Large intestine (tissue), 3 donors: ENCODE data around the gene HDDC3. TPM values are rescaled to one million over a fixed set of nuclear protein-coding genes. Genes with fewer than 3 reads are reported as not detected.
"Not testable (repeated sequence)": the region's sequence is repeated elsewhere in the genome, so short reads cannot be mapped to it uniquely, and the experiment has no call there.

Experiments used
- DNase-seq, 2 donors: peaks; one replicate each; pipeline versions ENCODE4 v3.0.0 to v3.0.0-alpha.2; 2013
- H3K27ac ChIP-seq: one replicate; pipeline ENCODE4 v1.5.1; 2013; ENCODE audit warnings: low read length
- H3K27me3 ChIP-seq: 2 replicates; pipeline ENCODE4 v1.6.1; 2013; ENCODE audit warnings: low read length; ENCODE audit not compliant: control insufficient read depth, insufficient read depth
- H3K36me3 ChIP-seq: 2 replicates; pipeline ENCODE4 v1.6.1; 2013; ENCODE audit warnings: low read length; ENCODE audit not compliant: control insufficient read depth, insufficient read depth
- H3K4me1 ChIP-seq: one replicate; pipeline ENCODE4 v1.6.1; 2013; ENCODE audit warnings: low read length; ENCODE audit not compliant: control insufficient read depth, insufficient read depth
- H3K4me3 ChIP-seq: one replicate; pipeline ENCODE4 v1.5.1; 2013; ENCODE audit warnings: low read length
- H3K9me3 ChIP-seq: one replicate; pipeline ENCODE4 v1.6.1; 2013; ENCODE audit warnings: mild to moderate bottlenecking, low read depth, low read length, moderate library complexity; ENCODE audit not compliant: control insufficient read depth
- WGBS: methylation state at CpG from one replicate; pipeline ENCODE4 v1.1.5; 2013; ENCODE audit warnings: low lambda C conversion rate; ENCODE audit not compliant: insufficient coverage; 5-methylcytosine and 5-hydroxymethylcytosine counted together
- polyA plus RNA-seq: library from polyadenylated mRNA; unstranded; fragments of 120-200 nt; gene quantifications from one replicate; pipeline ENCODE4 v1.2.1, GENCODE V29; 2013

The HDDC3 gene
- polyA plus RNA-seq, 1 donor: 19.2 TPM

- peak overlapping the region; percentile 78 for H3K27ac ChIP-seq
- no peaks in the 10 kb centered on the region for H3K27me3 ChIP-seq
- peaks cover 31% of the 10 kb centered on the region for H3K4me1 ChIP-seq
- DNase-seq: no peak
- H3K4me3 ChIP-seq: peak overlapping the region; percentile 62
- H3K9me3 ChIP-seq: no peaks in the 10 kb centered on the region
- H3K36me3 ChIP-seq: no peaks in the 10 kb centered on the region
- WGBS: no CpG with 5 or more reads among the region's 6 CpGs
Observed at GRCh38 chr15:90931575-90931827, 848 bp downstream of the HDDC3 start.

GRCh38 chr15:90930861-90931574 is 1.3 kb downstream of the HDDC3 start:
- peaks cover 26% of the 10 kb centered on the region for H3K4me1 ChIP-seq
- peak overlapping the region; percentile 86 for H3K27ac ChIP-seq
- DNase-seq: no peak

GRCh38 chr15:90929246-90930019 is 2.9 kb downstream of the HDDC3 start:
- Histone ChIP-seq H3K27me3 (no peaks in the 10 kb centered on the region), H3K27ac (peak overlapping the region; percentile 86), H3K4me1 (peaks cover 19% of the 10 kb centered on the region), H3K36me3 (no peaks in the 10 kb centered on the region), H3K9me3 (no peaks in the 10 kb centered on the region), H3K4me3 (peak overlapping the region; percentile 82)
- 38% methylated on average over 5 of the region's 21 CpGs for WGBS
- peak in 1 of 2 donors; percentile 21 for DNase-seq

More at GRCh38 chr15:90930861-90931574, 1.3 kb downstream of the HDDC3 start:
- Histone ChIP-seq H3K36me3 (no peaks in the 10 kb centered on the region), H3K4me3 (no peak overlapping the region), H3K9me3 (no peaks in the 10 kb centered on the region), H3K27me3 (no peaks in the 10 kb centered on the region)
- no CpG with 5 or more reads among the region's 15 CpGs for WGBS

DNA sequence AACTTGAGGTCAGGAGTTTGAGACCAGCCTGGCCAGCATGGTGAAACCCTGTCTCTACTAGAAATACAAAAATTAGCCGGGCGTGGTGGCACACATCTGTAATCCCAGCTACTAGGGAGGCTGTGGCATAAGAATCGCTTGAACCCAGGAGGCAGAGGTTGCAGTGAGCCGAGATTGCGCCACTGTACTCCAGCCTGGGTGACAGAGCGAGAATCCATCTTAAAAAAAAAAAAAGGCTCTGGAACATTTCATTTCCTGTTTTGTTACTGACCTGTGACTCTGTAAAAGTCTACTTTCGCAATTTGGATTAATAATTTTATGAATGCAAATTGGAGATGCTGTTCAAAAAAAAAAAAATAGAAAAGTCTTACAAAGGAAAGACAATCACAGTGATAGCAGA is 4.2 kb downstream of the HDDC3 start:
- not testable (repeated sequence) for DNase-seq, H3K4me3 ChIP-seq, H3K27me3 ChIP-seq, H3K9me3 ChIP-seq, H3K36me3 ChIP-seq, H3K27ac ChIP-seq
- WGBS: 100% methylated on average over 1 of the region's 7 CpGs
- peaks cover 12% of the 10 kb centered on the region for H3K4me1 ChIP-seq

DNA sequence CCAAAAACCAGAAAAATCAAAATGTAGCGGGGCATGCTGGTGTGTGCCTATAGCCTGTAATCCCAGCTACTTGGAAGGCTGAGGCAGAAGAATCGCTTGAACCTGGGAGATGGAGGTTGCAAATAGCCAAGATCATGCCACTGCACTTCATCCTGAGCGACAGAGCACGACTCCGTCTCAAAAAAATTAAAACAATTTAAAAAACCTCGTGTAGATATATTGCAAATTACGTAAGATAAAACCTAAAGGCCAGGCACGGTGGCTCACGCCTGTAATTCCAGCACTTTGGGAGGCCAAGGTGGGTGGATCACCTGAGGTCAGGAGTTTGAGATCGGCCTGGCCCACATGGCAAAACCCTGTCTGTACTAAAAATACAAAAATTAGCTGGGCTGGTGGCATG is 5.6 kb downstream of the HDDC3 start:
- not testable (repeated sequence) for H3K36me3 ChIP-seq, H3K4me3 ChIP-seq, H3K27me3 ChIP-seq, H3K27ac ChIP-seq, H3K9me3 ChIP-seq, DNase-seq
- peaks cover 12% of the 10 kb centered on the region for H3K4me1 ChIP-seq
- WGBS: no CpG with 5 or more reads among the region's 10 CpGs

DNA sequence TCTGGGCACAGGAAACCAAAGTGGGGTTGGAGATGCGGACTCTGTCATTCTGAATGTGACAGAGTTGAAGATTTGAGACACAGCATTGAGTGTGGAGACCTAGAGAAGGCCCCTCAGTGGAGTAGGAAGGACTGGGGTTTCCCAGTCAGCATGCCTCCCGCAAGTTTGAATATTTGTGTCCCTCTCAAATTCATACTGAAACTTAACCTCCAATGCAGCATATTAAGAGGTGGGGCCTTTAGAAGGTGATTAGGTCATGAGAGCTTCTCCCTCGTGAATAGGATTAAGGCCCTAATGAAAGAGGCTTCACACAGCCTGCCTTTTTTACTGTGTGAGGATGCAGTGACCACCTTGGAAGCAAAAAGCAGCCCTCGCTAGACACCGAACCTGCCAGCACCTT is 8.0 kb downstream of the HDDC3 start:
- no peaks in the 10 kb centered on the region for H3K4me1 ChIP-seq
- H3K27me3 ChIP-seq: no peaks in the 10 kb centered on the region
- H3K36me3 ChIP-seq: peaks cover 18% of the 10 kb centered on the region
- H3K4me3 ChIP-seq: no peak overlapping the region
- DNase-seq: no peak
- no peak overlapping the region for H3K27ac ChIP-seq
- no CpG with 5 or more reads among the region's 5 CpGs for WGBS
- no peaks in the 10 kb centered on the region for H3K9me3 ChIP-seq

DNA sequence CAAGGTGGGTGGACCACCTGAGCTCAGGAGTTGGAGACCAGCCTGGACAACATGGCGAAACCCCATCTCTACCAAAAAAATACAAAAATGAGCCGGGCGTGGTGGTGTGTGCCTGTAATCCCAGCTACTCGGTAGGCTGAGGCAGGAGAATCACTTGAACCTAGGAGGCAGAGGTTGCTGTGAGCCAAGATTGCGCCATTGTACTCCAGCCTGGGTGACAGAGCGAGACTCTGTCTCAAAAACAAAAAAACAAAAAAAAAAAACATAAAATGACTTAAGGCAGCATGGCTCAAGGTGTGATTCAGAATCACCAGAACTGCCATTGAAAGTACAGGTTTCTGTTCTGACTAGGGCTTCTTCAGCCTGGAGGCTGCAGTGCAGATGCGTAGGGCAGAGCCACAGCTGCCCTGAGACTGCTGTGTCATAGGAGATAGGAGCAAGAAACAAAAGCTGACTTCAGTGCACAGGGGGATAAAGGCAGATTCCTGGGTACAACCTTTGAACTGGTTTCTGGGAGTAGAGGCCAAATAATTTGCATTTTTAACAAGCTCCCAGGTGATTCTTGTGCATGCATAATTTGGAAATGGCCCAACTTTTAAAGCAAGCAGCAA is 9.5 kb downstream of the HDDC3 start:
- H3K27me3 ChIP-seq, DNase-seq, H3K4me1 ChIP-seq, H3K4me3 ChIP-seq, H3K27ac ChIP-seq, H3K9me3 ChIP-seq: not testable (repeated sequence)
- no CpG with 5 or more reads among the region's 7 CpGs for WGBS
- peaks cover 30% of the 10 kb centered on the region for H3K36me3 ChIP-seq

GRCh38 chr15:90921887-90922286 is 10.5 kb downstream of the HDDC3 start:
- DNase-seq: no peak
- Histone ChIP-seq H3K27me3 (no peaks in the 10 kb centered on the region), H3K9me3 (no peaks in the 10 kb centered on the region), H3K36me3 (peaks cover 39% of the 10 kb centered on the region), H3K27ac (no peak overlapping the region), H3K4me1 (no peaks in the 10 kb centered on the region), H3K4me3 (no peak overlapping the region)
- WGBS: 93% methylated on average over 2 of the region's 4 CpGs

- no CpG with 5 or more reads among the region's 6 CpGs for WGBS
- H3K4me1 ChIP-seq: no peaks in the 10 kb centered on the region
Observed at GRCh38 chr15:90918835-90919234, 13.5 kb downstream of the HDDC3 start.

DNA sequence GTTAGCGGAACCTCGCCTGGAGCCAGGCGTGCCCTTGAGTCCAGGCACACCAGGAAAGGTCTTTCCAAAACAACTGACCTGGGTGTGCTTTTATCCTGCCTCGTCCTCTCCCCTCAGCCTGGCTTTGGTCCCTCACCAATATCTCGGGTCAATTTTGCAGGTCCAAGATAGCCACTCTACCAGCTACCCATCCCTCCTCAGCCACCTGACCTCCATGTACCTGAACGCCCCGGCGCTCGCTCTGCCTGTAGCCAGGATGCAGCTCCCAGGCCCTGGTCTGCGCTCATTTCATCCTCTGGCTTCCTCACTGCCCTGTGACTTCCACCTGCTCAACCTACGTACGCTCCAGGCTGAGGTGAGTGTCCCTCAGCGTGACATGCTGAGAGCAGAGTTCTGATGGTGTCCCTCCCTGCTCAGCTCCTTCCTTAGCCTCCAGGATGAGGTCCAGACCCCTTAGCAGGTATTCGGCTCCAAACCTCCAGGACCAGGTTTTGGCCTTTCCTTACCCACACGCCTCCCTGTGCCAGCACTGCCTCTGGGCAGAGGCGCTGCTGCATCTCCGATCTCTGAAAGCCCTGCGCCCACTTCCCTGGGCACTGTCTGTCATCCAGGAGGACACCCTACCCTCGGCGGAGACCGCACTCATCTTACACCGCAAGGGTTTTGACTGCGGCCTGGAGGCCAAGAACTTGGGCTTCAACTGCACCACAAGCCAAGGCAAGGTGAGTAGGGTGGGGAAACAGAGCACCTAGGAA is 14.1 kb downstream of the HDDC3 start:
- H3K27me3 ChIP-seq: no peaks in the 10 kb centered on the region
- no peak overlapping the region for H3K4me3 ChIP-seq
- no peak for DNase-seq
- no peaks in the 10 kb centered on the region for H3K4me1 ChIP-seq
- WGBS: no CpG with 5 or more reads among the region's 23 CpGs
- H3K9me3 ChIP-seq: no peaks in the 10 kb centered on the region
- peaks cover 67% of the 10 kb centered on the region for H3K36me3 ChIP-seq
- no peak overlapping the region for H3K27ac ChIP-seq

More at GRCh38 chr15:90918835-90919234, 13.5 kb downstream of the HDDC3 start:
- no peak overlapping the region for H3K27ac ChIP-seq
- H3K36me3 ChIP-seq: peaks cover 61% of the 10 kb centered on the region
- no peaks in the 10 kb centered on the region for H3K27me3 ChIP-seq
- H3K9me3 ChIP-seq: no peaks in the 10 kb centered on the region
- H3K4me3 ChIP-seq: no peak overlapping the region
- DNase-seq: no peak
